GM21390 (cell line): ENCODE data around the gene ROBO1.
"Not testable (repeated sequence)": the region's sequence is repeated elsewhere in the genome, so short reads cannot be mapped to it uniquely, and the experiment has no call there.

ENCODE experiments used
- ATAC-seq: cut with Tn5 transposase; IDR thresholded peaks from one replicate; pipeline ENCODE4 v1.9.1; 2021; ENCODE audit not compliant: unreplicated experiment

ROBO1 gene

GRCh38 chr3:78762121-78762520, 1005.7 kb downstream of the ROBO1 start:
- ATAC-seq = no peak

GRCh38 chr3:78761126-78761525, 1006.7 kb downstream of the ROBO1 start:
- ATAC-seq = no peak

GRCh38 chr3:78757731-78758130, 1010.1 kb downstream of the ROBO1 start:
- ATAC-seq = no peak

- ATAC-seq = no peak
These were observed 1013.6 kb downstream of the ROBO1 start for GRCh38 chr3:78754066-78754743.

- ATAC-seq = no peak
These were observed 1016.5 kb downstream of the ROBO1 start for GRCh38 chr3:78751266-78751665.

- ATAC-seq = not testable (repeated sequence)
These were observed 1017.5 kb downstream of the ROBO1 start for GRCh38 chr3:78750291-78750690.

- no peak for ATAC-seq
These were observed 1018.7 kb downstream of the ROBO1 start for GRCh38 chr3:78749056-78749455.

- ATAC-seq = no peak
These were observed 1022.0 kb downstream of the ROBO1 start for GRCh38 chr3:78745847-78746246.

GRCh38 chr3:78742491-78742890, 1025.3 kb downstream of the ROBO1 start:
- ATAC-seq = no peak

GRCh38 chr3:78742041-78742440, 1025.8 kb downstream of the ROBO1 start:
- no peak for ATAC-seq

- no peak for ATAC-seq
These were observed 1026.6 kb downstream of the ROBO1 start for GRCh38 chr3:78741066-78741645.

- ATAC-seq = no peak
These were observed 1029.0 kb downstream of the ROBO1 start for GRCh38 chr3:78738833-78739232.

GRCh38 chr3:78737988-78738387, 1029.8 kb downstream of the ROBO1 start:
- no peak for ATAC-seq

- ATAC-seq = no peak
These were observed 1030.9 kb downstream of the ROBO1 start for GRCh38 chr3:78736863-78737262.

- no peak for ATAC-seq
These were observed 1033.7 kb downstream of the ROBO1 start for GRCh38 chr3:78734048-78734637.

- ATAC-seq = no peak
These were observed 1034.9 kb downstream of the ROBO1 start for GRCh38 chr3:78732893-78733292.

- ATAC-seq = no peak
These were observed 1035.3 kb downstream of the ROBO1 start for GRCh38 chr3:78732471-78732870.

GRCh38 chr3:78729946-78730345, 1037.9 kb downstream of the ROBO1 start:
- no peak for ATAC-seq

- ATAC-seq = no peak
These were observed 1039.2 kb downstream of the ROBO1 start for GRCh38 chr3:78728406-78729145.

- ATAC-seq = no peak
These were observed 1041.3 kb downstream of the ROBO1 start for GRCh38 chr3:78726545-78726944.

- ATAC-seq = no peak
These were observed 1042.0 kb downstream of the ROBO1 start for GRCh38 chr3:78725703-78726246.

- no peak for ATAC-seq
These were observed 1042.9 kb downstream of the ROBO1 start for GRCh38 chr3:78724859-78725258.
